HepG2 (cell line): ENCODE data around the gene FRMD6. TPM values are rescaled to one million over a fixed set of nuclear protein-coding genes. Genes with fewer than 3 reads are reported as not detected.

Experiments
- ATAC-seq: fragments of 200-7000 bp; cut with Tn5 transposase; 3 replicates; pipeline ENCODE4 v1.9.1; 2020; ENCODE audit warnings: mild to moderate bottlenecking, moderate library complexity
- BruUV-seq: library from RNA; stranded (reverse); fragments of 400-500 nt; replicated peaks from 2 replicates; lab custom pipeline; 2021; lab: Mats Ljungman, UMichigan
- CTCF ChIA-PET: fragments of 300-600 bp; formaldehyde crosslinking; extraction: SDS; loops from one replicate; lab custom pipeline; 2021; ENCODE audit warnings: low total read pairs, inconsistent platforms, low intra/inter-chr PET ratio; lab: Yijun Ruan, JAX
- POLR2A ChIA-PET: fragments of 350-600 bp; sonication (Branson Sonifier 250); formaldehyde crosslinking; loops from one replicate; lab custom pipeline; 2020; ENCODE audit warnings: antibody characterized with exemption, inconsistent platforms; lab: Yijun Ruan, JAX
- DNase-seq: peaks from one replicate; pipeline ENCODE4 v3.0.0-alpha.2; 2015; ENCODE audit warnings: low spot score
- FAIRE-seq: peaks from 3 replicates; lab custom pipeline; 2011; peaks lifted over from hg19 to GRCh38; lab: Jason Lieb, UNC
- H2AFZ ChIP-seq: one replicate; pipeline ENCODE4 v1.6.1; 2011; ENCODE audit warnings: low read length, inconsistent platforms
- H3K27ac ChIP-seq: fragments of 300-600 bp; 3 replicates; pipeline ENCODE4 v1.8.0; 2011; ENCODE audit warnings: mixed run types, mild to moderate bottlenecking, mixed read lengths, low read length, inconsistent platforms; ENCODE audit not compliant: insufficient read depth; ENCODE audit errors: extremely low read length
- H3K27me3 ChIP-seq, 2 experiments: fragments of 200-600 bp in 1 of 2; 2 replicates in 1 of 2; 3 replicates in 1 of 2; pipeline versions ENCODE4 v1.6.0 to v1.8.0; 2011; ENCODE audit warnings: low read length in 2 of 2, mild to moderate bottlenecking in 2 of 2, moderate library complexity in 2 of 2, inconsistent platforms in 1 of 2; ENCODE audit not compliant: insufficient read depth in 2 of 2, control insufficient read depth in 1 of 2
- H3K36me3 ChIP-seq, 2 experiments: fragments of 200-600 bp in 1 of 2; replicated peaks in 1 of 2; 2 replicates in 1 of 2; 3 replicates in 1 of 2; pipeline versions ENCODE4 v1.5.1 to v1.8.0; 2011; ENCODE audit warnings: low read length in 2 of 2, inconsistent platforms in 1 of 2; ENCODE audit not compliant: insufficient read depth in 2 of 2, control insufficient read depth in 1 of 2
- H3K4me1 ChIP-seq: 2 replicates; pipeline ENCODE4 v1.5.1; 2012; ENCODE audit warnings: low read length, inconsistent platforms; ENCODE audit not compliant: insufficient read depth
- H3K4me2 ChIP-seq: 2 replicates; pipeline ENCODE4 v1.6.0; 2011; ENCODE audit warnings: low read depth, low read length, inconsistent platforms
- H3K4me3 ChIP-seq, 3 experiments: fragments of 200-600 bp in 1 of 3; sonication (generic), shearing (Covaris generic) in 1 of 3; replicated peaks in 1 of 3; 2 replicates each; pipeline ENCODE4 v1.5.1; 2011 to 2016; ENCODE audit warnings: low read length in 3 of 3, inconsistent platforms in 2 of 3, low read depth in 2 of 3, mild to moderate bottlenecking in 2 of 3, control low read depth in 1 of 3, mixed read lengths in 1 of 3; ENCODE audit not compliant: insufficient read depth in 1 of 3
- H3K79me2 ChIP-seq: one replicate; pipeline ENCODE4 v1.6.1; 2011; ENCODE audit warnings: low read length, inconsistent platforms; ENCODE audit not compliant: insufficient read depth
- H3K9ac ChIP-seq: 2 replicates; pipeline ENCODE4 v1.6.0; 2011; ENCODE audit warnings: mild to moderate bottlenecking, low read depth, low read length, inconsistent platforms; ENCODE audit not compliant: insufficient read depth
- H3K9me3 ChIP-seq: 2 replicates; pipeline ENCODE4 v1.5.1; 2012; ENCODE audit warnings: mild to moderate bottlenecking, low read length
- H4K20me1 ChIP-seq: 2 replicates; pipeline ENCODE4 v1.6.0; 2011; ENCODE audit warnings: inconsistent platforms, mild to moderate bottlenecking, low read length, moderate library complexity; ENCODE audit not compliant: insufficient read depth
- ARID5B ChIP-seq: IDR thresholded peaks from 2 replicates; pipeline ENCODE4 v1.4.0; 2020; ENCODE audit warnings: mild to moderate bottlenecking, missing genetic modification reagents
- BHLHE40 ChIP-seq: IDR thresholded peaks from 2 replicates; pipeline ENCODE4 v1.6.1; 2011; ENCODE audit warnings: low read length, improper control_type of control experiment
- ETV5 ChIP-seq: IDR thresholded peaks from 2 replicates; pipeline ENCODE4 v1.6.1; 2018; ENCODE audit warnings: missing biosample characterization, missing genetic modification reagents, inconsistent platforms, borderline replicate concordance
- FOXA1 ChIP-seq, 2 experiments: fragments of 450-650 bp in 1 of 2; sonication (generic) in 1 of 2; formaldehyde crosslinking in 1 of 2; IDR thresholded peaks; 2 replicates each; pipeline versions ENCODE4 v1.4.0 to v1.6.1; 2016 to 2020; ENCODE audit warnings: missing genetic modification reagents in 1 of 2
- KMT2A ChIP-seq: sonication (generic); formaldehyde crosslinking; IDR thresholded peaks from 2 replicates; pipeline ENCODE4 v1.4.0; 2020; ENCODE audit warnings: missing genetic modification reagents
- MED13 ChIP-seq: sonication (generic); formaldehyde crosslinking; IDR thresholded peaks from 2 replicates; pipeline ENCODE4 v1.5.0; 2020; ENCODE audit warnings: missing genetic modification reagents
- MYNN ChIP-seq: sonication (generic); formaldehyde crosslinking; IDR thresholded peaks from 2 replicates; pipeline ENCODE4 v1.4.0; 2020; ENCODE audit warnings: mild to moderate bottlenecking, low read depth, missing genetic modification reagents
- PHF5A ChIP-seq: IDR thresholded peaks from one replicate; pipeline ENCODE4 v1.6.1; 2018; ENCODE audit warnings: low read depth, missing genetic modification reagents; ENCODE audit not compliant: unreplicated experiment
- SYNCRIP ChIP-seq: fragments of 200-400 bp; formaldehyde crosslinking; IDR thresholded peaks from 2 replicates; pipeline ENCODE4 v1.6.1; 2018; ENCODE audit warnings: mild to moderate bottlenecking, low read depth, low read length; ENCODE audit not compliant: insufficient read depth
- ZFP36 ChIP-seq: fragments of 150-350 bp; IDR thresholded peaks from 2 replicates; pipeline ENCODE4 v1.6.1; 2018; ENCODE audit warnings: borderline replicate concordance, low read length, low read depth; ENCODE audit not compliant: partially characterized antibody
- ZNF143 ChIP-seq: sonication (generic); formaldehyde crosslinking; IDR thresholded peaks from 2 replicates; pipeline ENCODE4 v1.4.0; 2020; ENCODE audit warnings: missing genetic modification reagents
- ZNF543 ChIP-seq: sonication (generic); formaldehyde crosslinking; IDR thresholded peaks from 2 replicates; pipeline ENCODE4 v1.4.0; 2020; ENCODE audit warnings: mild to moderate bottlenecking, missing genetic modification reagents
- ZNF687 ChIP-seq: sonication (generic); formaldehyde crosslinking; IDR thresholded peaks from 2 replicates; pipeline ENCODE4 v1.5.1; 2020; ENCODE audit warnings: mild to moderate bottlenecking, missing genetic modification reagents, moderate library complexity
- ZNF761 ChIP-seq: sonication (generic); formaldehyde crosslinking; conservative IDR thresholded peaks from 2 replicates; pipeline ENCODE4 v1.4.0; 2020; ENCODE audit warnings: mild to moderate bottlenecking, missing genetic modification reagents
- WGBS: methylation state at CpG from one replicate; pipeline ENCODE4 v1.1.6; 2017; ENCODE audit warnings: low lambda C conversion rate; 5-methylcytosine and 5-hydroxymethylcytosine counted together
- in situ Hi-C: cut with HindIII; loops from 2 replicates; pipeline ENCODE4 v1.10.0; 2017; ENCODE audit warnings: low pct_unique_long_range_greater_than_20kb; ENCODE audit not compliant: extremely low pct_ligation_motif_present
- intact Hi-C: fragments of 100-400 bp; cut with micrococcal nuclease; formaldehyde crosslinking; loops from one replicate; pipeline ENCODE4 v1.10.0; 2022; ENCODE audit not compliant: unreplicated experiment
- polyA plus RNA-seq, 8 experiments: library from polyadenylated mRNA; depleted of rRNA in 3 of 8; stranded (reverse) in 7 of 8; unstranded in 1 of 8; fragments of >200 nt; fragmentation: Illumina TruSeq in 4 of 8; extraction: Trizol in 4 of 8; gene quantifications; 2 replicates each; pipeline versions ENCODE4 v1.2.1 to v1.2.3, GENCODE V29; 2011 to 2016; ENCODE audit warnings: low read depth in 4 of 8, missing spikeins in 1 of 8, mixed read lengths in 1 of 8; ENCODE audit not compliant: insufficient read depth in 1 of 8
- total RNA-seq, 5 experiments: library from RNA; depleted of rRNA; stranded (reverse); fragments of >200 nt; fragmentation: Illumina TruSeq; extraction: Trizol; gene quantifications; 2 replicates each; pipeline ENCODE4 v1.2.3, GENCODE V29; 2016; ENCODE audit warnings: low read depth in 1 of 5
- TF ChIP-seq, protein P1 (sequence below): IDR thresholded peaks from 2 replicates; pipeline ENCODE4 v1.6.1; 2012; ENCODE audit warnings: low read depth, low read length, improper control_type of control experiment

FRMD6 gene
- total and polyA plus RNA-seq, 2 of the 13 experiments (the other 11 are each of a cell fraction or from before 2014, with no cell fraction given) = 2.4 to 5.4 TPM

DNA sequence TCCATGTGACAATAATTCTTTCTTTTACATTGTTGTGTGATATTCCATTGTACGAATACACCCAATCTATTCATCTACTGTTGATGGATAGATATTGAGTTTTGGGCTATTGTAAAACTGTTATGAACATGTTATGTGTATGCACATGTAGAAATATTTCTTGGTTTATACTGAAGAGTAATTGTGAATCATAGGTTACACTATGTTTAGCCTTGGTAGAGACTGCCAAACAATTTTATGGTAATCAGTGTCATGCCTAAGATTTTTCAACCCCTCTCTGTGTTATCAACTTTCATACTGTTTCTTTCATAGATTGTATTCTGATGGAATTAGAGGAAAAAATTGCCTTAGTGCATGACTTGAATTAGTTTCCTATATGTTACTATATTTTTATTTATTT lies 39.5 kb downstream of the FRMD6 start (continued):
- TF ChIP-seq ZNF687 (CRISPR knock-in tag) (no peak), ETV5 (CRISPR knock-in tag) (no peak), KMT2A (CRISPR knock-in tag) (no peak)

- DNase-seq (no peak), FAIRE-seq (no peak), ATAC-seq (no peak)
- Histone ChIP-seq H3K79me2 (no peaks in the 10 kb centered on the region), H3K4me3 (no peak overlapping the region), H3K4me1 (no peaks in the 10 kb centered on the region), H4K20me1 (no peaks in the 10 kb centered on the region), H2AFZ (no peak overlapping the region), H3K27ac (no peak overlapping the region), H3K9ac (no peak overlapping the region), H3K27me3 (no peaks in the 10 kb centered on the region), H3K9me3 (no peaks in the 10 kb centered on the region), H3K36me3 (no peaks in the 10 kb centered on the region), H3K4me2 (no peak overlapping the region)
- ChIA-PET POLR2A (no interaction called here), CTCF (no interaction called here)
- 84% methylated on average over 3 of the region's 3 CpGs for WGBS
- BruUV-seq = no TSS peak
- in situ Hi-C loops (no loop called here), intact Hi-C loops (no loop called here)
- no peak for TF ChIP-seq SYNCRIP
- no peak for TF ChIP-seq ZNF143 (CRISPR knock-in tag)
- TF ChIP-seq ZNF543 (CRISPR knock-in tag) = no peak
- no peak for TF ChIP-seq PHF5A (CRISPR knock-in tag)
- TF ChIP-seq BHLHE40 = no peak
- TF ChIP-seq ZFP36 = no peak
- no peak for TF ChIP-seq ZNF761 (CRISPR knock-in tag)
- TF ChIP-seq ARID5B (CRISPR knock-in tag) = no peak
- no peak for TF ChIP-seq MYNN (CRISPR knock-in tag)
- no peak for TF ChIP-seq MED13
- TF ChIP-seq FOXA1 (IDR thresholded peaks at IDR 0.05) = no peak
- no peak for TF ChIP-seq FOXA1 (CRISPR knock-in tag; IDR thresholded peaks at IDR 0.05)
- TF ChIP-seq, protein P1, sequence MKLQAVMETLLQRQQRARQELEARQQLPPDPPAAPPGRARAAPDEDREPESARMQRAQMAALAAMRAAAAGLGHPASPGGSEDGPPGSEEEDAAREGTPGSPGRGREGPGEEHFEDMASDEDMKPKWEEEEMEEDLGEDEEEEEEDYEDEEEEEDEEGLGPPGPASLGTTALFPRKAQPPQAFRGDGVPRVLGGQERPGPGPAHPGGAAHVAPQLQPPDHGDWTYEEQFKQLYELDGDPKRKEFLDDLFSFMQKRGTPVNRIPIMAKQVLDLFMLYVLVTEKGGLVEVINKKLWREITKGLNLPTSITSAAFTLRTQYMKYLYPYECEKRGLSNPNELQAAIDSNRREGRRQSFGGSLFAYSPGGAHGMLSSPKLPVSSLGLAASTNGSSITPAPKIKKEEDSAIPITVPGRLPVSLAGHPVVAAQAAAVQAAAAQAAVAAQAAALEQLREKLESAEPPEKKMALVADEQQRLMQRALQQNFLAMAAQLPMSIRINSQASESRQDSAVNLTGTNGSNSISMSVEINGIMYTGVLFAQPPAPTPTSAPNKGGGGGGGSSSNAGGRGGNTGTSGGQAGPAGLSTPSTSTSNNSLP = no peak
These were observed 40.9 kb downstream of the FRMD6 start for GRCh38 chr14:51692646-51693045.
